Mucosa of descending colon (tissue), 3 donors: ENCODE results near the gene RHOT1. TPM values are rescaled to one million over a fixed set of nuclear protein-coding genes. Genes with fewer than 3 reads are reported as not detected.
"Not testable (repeated sequence)": the region's sequence is repeated elsewhere in the genome, so short reads cannot be mapped to it uniquely, and the experiment has no call there.

ENCODE experiments used
- ATAC-seq: fragments of 200-7000 bp; cut with Tn5 transposase; one replicate; pipeline ENCODE4 v1.9.1; 2020; ENCODE audit warnings: mild to moderate bottlenecking, moderate library complexity
- DNase-seq, 3 donors: peaks; one replicate each; pipeline ENCODE4 v3.0.0-alpha.2; 2020
- H3K36me3 ChIP-seq: fragments of 200-600 bp; one replicate; pipeline ENCODE4 v1.8.0; 2021; ENCODE audit warnings: low read depth, mild to moderate bottlenecking
- H3K4me1 ChIP-seq: fragments of 200-600 bp; one replicate; pipeline ENCODE4 v1.8.0; 2021; ENCODE audit warnings: low read depth, mild to moderate bottlenecking
- H3K4me3 ChIP-seq: fragments of 200-600 bp; one replicate; pipeline ENCODE4 v1.8.0; 2021; ENCODE audit warnings: mild to moderate bottlenecking
- H3K9me3 ChIP-seq: fragments of 200-600 bp; one replicate; pipeline ENCODE4 v1.8.0; 2021; ENCODE audit warnings: mild to moderate bottlenecking
- CTCF ChIP-seq: fragments of 200-600 bp; IDR thresholded peaks from one replicate; pipeline ENCODE4 v1.8.0; 2022; ENCODE audit warnings: antibody characterized with exemption, mild to moderate bottlenecking
- intact Hi-C, 2 donors: fragments of 100-400 bp; cut with DNase I in 1 of 2; cut with micrococcal nuclease in 1 of 2; formaldehyde crosslinking; loops; one replicate each; pipeline versions ENCODE4 v1.11.0 to v1.11.1; 2022; cut with DNase I, micrococcal nuclease
- total RNA-seq, 3 donors: library from RNA; stranded (reverse); fragmentation: NEBNext Ultra II Directional in 2 of 3; extraction: Animal tissue kit (Norgen Biotek cat#: 25700) in 2 of 3; gene quantifications; one replicate each; pipeline versions ENCODE4 v1.2.1 to v1.2.4, GENCODE V29; 2021 to 2023
- donor health status: DM: no; HTN: no; CAD: no; lungs with moderate emphysema.
- donor health status: DM: no; HTN: no; CAD: no.
- donor health status: DM: no; HTN: yes; CAD: no.

Gene RHOT1
- total RNA-seq, 3 donors from 2014 or later: 21.2 to 48.6 (median 21.4) TPM

- Histone ChIP-seq H3K36me3 (no peaks in the 10 kb centered on the region), H3K9me3 (no peaks in the 10 kb centered on the region), H3K4me1 (no peaks in the 10 kb centered on the region), H3K4me3 (no peak overlapping the region)
- no peak for TF ChIP-seq CTCF
- intact Hi-C loops: no loop called here
- DNase-seq: peak in 1 of 3 donors; percentile 59
- peak; percentile 49 for ATAC-seq
Measured at GRCh38 chr17:32111141-32111771, 31.0 kb upstream of the RHOT1 start.

- Histone ChIP-seq H3K4me3 (no peak overlapping the region), H3K36me3 (no peaks in the 10 kb centered on the region), H3K4me1 (no peaks in the 10 kb centered on the region), H3K9me3 (no peaks in the 10 kb centered on the region)
- intact Hi-C loops: no loop called here
- TF ChIP-seq CTCF: no peak
- ATAC-seq: no peak
- DNase-seq: no peak
Measured at GRCh38 chr17:32112416-32112815, 29.9 kb upstream of the RHOT1 start.

- intact Hi-C loops: no loop called here
- no peak for ATAC-seq
- no peak for DNase-seq
- Histone ChIP-seq H3K4me1 (no peaks in the 10 kb centered on the region), H3K9me3 (no peaks in the 10 kb centered on the region), H3K4me3 (no peak overlapping the region), H3K36me3 (no peaks in the 10 kb centered on the region)
- no peak for TF ChIP-seq CTCF
Measured at GRCh38 chr17:32114536-32114935, 27.8 kb upstream of the RHOT1 start.

GRCh38 chr17:32115546-32115945 is 26.8 kb upstream of the RHOT1 start:
- H3K9me3 ChIP-seq, DNase-seq, intact Hi-C loops: not testable (repeated sequence)

GRCh38 chr17:32116937-32117336 is 25.4 kb upstream of the RHOT1 start:
- DNase-seq (no peak), ATAC-seq (peak; percentile 87)
- no peaks in the 10 kb centered on the region for H3K9me3 ChIP-seq
- H3K4me3 ChIP-seq: no peak overlapping the region
- no peaks in the 10 kb centered on the region for H3K4me1 ChIP-seq
- no peaks in the 10 kb centered on the region for H3K36me3 ChIP-seq
- intact Hi-C loops: no loop called here
- TF ChIP-seq CTCF: no peak

More at GRCh38 chr17:32115546-32115945, 26.8 kb upstream of the RHOT1 start:
- H3K36me3 ChIP-seq, ATAC-seq, H3K4me1 ChIP-seq, H3K4me3 ChIP-seq: not testable (repeated sequence)

GRCh38 chr17:32117399-32117798 is 24.9 kb upstream of the RHOT1 start:
- H3K4me1 ChIP-seq: no peaks in the 10 kb centered on the region
- intact Hi-C loops: no loop called here
- ATAC-seq: peak; percentile 71

GRCh38 chr17:32118088-32118487 is 24.2 kb upstream of the RHOT1 start:
- DNase-seq, H3K9me3 ChIP-seq, H3K36me3 ChIP-seq, intact Hi-C loops, H3K4me3 ChIP-seq, ATAC-seq, H3K4me1 ChIP-seq: not testable (repeated sequence)

More at GRCh38 chr17:32117399-32117798, 24.9 kb upstream of the RHOT1 start:
- no peaks in the 10 kb centered on the region for H3K36me3 ChIP-seq
- H3K9me3 ChIP-seq: no peaks in the 10 kb centered on the region
- no peak overlapping the region for H3K4me3 ChIP-seq
- DNase-seq: no peak
- TF ChIP-seq CTCF: no peak
